Trophoblast cell (in vitro differentiated cells and primary cell): Measurements from ENCODE around the gene ZNF491.

Source experiments
- DNase-seq, 2 donors: peaks; one replicate each; pipeline ENCODE4 v3.0.0-alpha.2; 2016
- H2AFZ ChIP-seq: 2 replicates; pipeline ENCODE4 v1.6.1; 2013; ENCODE audit warnings: low read length, moderate library complexity, mild to moderate bottlenecking; ENCODE audit not compliant: insufficient read depth, poor library complexity
- H2AK5ac ChIP-seq: 2 replicates; pipeline ENCODE4 v1.6.1; 2013; ENCODE audit warnings: mild to moderate bottlenecking, low read length
- H2BK120ac ChIP-seq: 2 replicates; pipeline ENCODE4 v1.6.1; 2013; ENCODE audit warnings: low read length, mild to moderate bottlenecking, moderate library complexity; ENCODE audit not compliant: insufficient read depth, poor library complexity
- H2BK12ac ChIP-seq: 2 replicates; pipeline ENCODE4 v1.6.1; 2013; ENCODE audit warnings: mild to moderate bottlenecking, low read length, moderate library complexity
- H2BK5ac ChIP-seq: 2 replicates; pipeline ENCODE4 v1.6.1; 2013; ENCODE audit warnings: low read length, low read depth, moderate library complexity, mild to moderate bottlenecking; ENCODE audit not compliant: poor library complexity
- H3K14ac ChIP-seq: 2 replicates; pipeline ENCODE4 v1.6.1; 2013; ENCODE audit warnings: mild to moderate bottlenecking, low read length
- H3K18ac ChIP-seq: 2 replicates; pipeline ENCODE4 v1.6.1; 2013; ENCODE audit warnings: mild to moderate bottlenecking, low read length
- H3K23ac ChIP-seq: 2 replicates; pipeline ENCODE4 v1.6.1; 2013; ENCODE audit warnings: low read length
- H3K27ac ChIP-seq: 2 replicates; pipeline ENCODE4 v1.5.1; 2013; ENCODE audit warnings: low read depth, mild to moderate bottlenecking, inconsistent platforms, low read length, moderate library complexity
- H3K27me3 ChIP-seq: 2 replicates; pipeline ENCODE4 v1.6.1; 2013; ENCODE audit warnings: inconsistent platforms, mild to moderate bottlenecking, low read length, moderate library complexity; ENCODE audit not compliant: insufficient read depth
- H3K36me3 ChIP-seq, 2 experiments: 1 replicate in 1 of 2; 2 replicates in 1 of 2; pipeline ENCODE4 v1.6.1; 2013; ENCODE audit warnings: low read length in 2 of 2, mild to moderate bottlenecking in 2 of 2, moderate library complexity in 1 of 2; ENCODE audit not compliant: insufficient read depth in 2 of 2, control insufficient read depth in 1 of 2
- H3K4ac ChIP-seq: 2 replicates; pipeline ENCODE4 v1.6.1; 2013; ENCODE audit warnings: low read depth, mild to moderate bottlenecking, low read length, moderate library complexity
- H3K4me1 ChIP-seq, 2 experiments: 1 replicate in 1 of 2; 2 replicates in 1 of 2; pipeline ENCODE4 v1.6.1; 2013; ENCODE audit warnings: low read length in 2 of 2, mild to moderate bottlenecking in 2 of 2, moderate library complexity in 1 of 2; ENCODE audit not compliant: insufficient read depth in 2 of 2, control insufficient read depth in 1 of 2
- H3K4me2 ChIP-seq: 2 replicates; pipeline ENCODE4 v1.6.1; 2013; ENCODE audit warnings: inconsistent platforms, mild to moderate bottlenecking, low read length, moderate library complexity
- H3K4me3 ChIP-seq: 2 replicates; pipeline ENCODE4 v1.5.1; 2013; ENCODE audit warnings: mild to moderate bottlenecking, low read depth, low read length, inconsistent platforms
- H3K79me1 ChIP-seq: one replicate; pipeline ENCODE4 v1.6.1; 2013; ENCODE audit warnings: low read length
- H3K79me2 ChIP-seq: 2 replicates; pipeline ENCODE4 v1.6.1; 2013; ENCODE audit warnings: low read length, mild to moderate bottlenecking; ENCODE audit not compliant: control insufficient read depth, insufficient read depth, poor library complexity
- H3K9ac ChIP-seq: 2 replicates; pipeline ENCODE4 v1.6.1; 2013; ENCODE audit warnings: mild to moderate bottlenecking, low read length
- H3K9me3 ChIP-seq: 2 replicates; pipeline ENCODE4 v1.6.1; 2013; ENCODE audit warnings: low read depth, mild to moderate bottlenecking, control low read depth, inconsistent platforms, low read length; ENCODE audit not compliant: insufficient read depth
- H4K12ac ChIP-seq: 2 replicates; pipeline ENCODE4 v1.6.1; 2013; ENCODE audit warnings: low read depth, mild to moderate bottlenecking, low read length, moderate library complexity
- H4K8ac ChIP-seq: 2 replicates; pipeline ENCODE4 v1.6.1; 2013; ENCODE audit warnings: low read depth, mild to moderate bottlenecking, low read length, moderate library complexity
- H4K91ac ChIP-seq: one replicate; pipeline ENCODE4 v1.6.1; 2013; ENCODE audit warnings: low read depth, mild to moderate bottlenecking, low read length, moderate library complexity
- WGBS: extraction: QIAGEN DNeasy Blood & Tissue Kit; methylation state at CpG from one replicate; pipeline ENCODE4 v1.1.7; 2013; ENCODE audit warnings: missing lambda C conversion rate; ENCODE audit not compliant: insufficient read length, insufficient coverage; ENCODE audit errors: extremely low coverage; 5-methylcytosine and 5-hydroxymethylcytosine counted together

Gene ZNF491

DNA sequence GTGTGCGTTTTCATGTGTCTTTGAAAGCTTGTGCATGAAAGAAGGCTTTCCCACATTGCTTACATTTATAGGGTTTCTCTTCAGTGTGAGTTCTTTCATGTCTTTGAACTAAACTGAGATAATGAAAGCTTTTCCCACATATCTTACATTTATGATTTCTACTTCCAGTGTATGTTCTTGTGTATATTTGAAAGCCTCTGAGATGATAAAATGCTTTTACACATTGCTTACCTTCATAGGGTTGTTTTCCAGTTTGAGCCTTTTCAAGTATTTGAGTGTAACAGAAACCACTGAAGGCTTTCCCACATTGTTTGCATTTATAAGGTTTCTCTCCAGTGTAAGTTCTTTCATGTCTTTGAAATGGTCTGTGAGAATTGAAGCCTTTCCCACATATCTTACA is 41.4 kb upstream of the ZNF491 start:
- Histone ChIP-seq H2BK5ac (no peak overlapping the region), H3K27ac (no peak overlapping the region), H3K36me3 (no peaks in the 10 kb centered on the region), H3K14ac (no peak overlapping the region), H3K4me2 (no peak overlapping the region), H3K9me3 (peaks cover 2% of the 10 kb centered on the region), H3K18ac (no peak overlapping the region), H3K4me1 (no peaks in the 10 kb centered on the region), H3K79me1 (no peaks in the 10 kb centered on the region), H3K4me3 (no peak overlapping the region), H2BK12ac (no peak overlapping the region), H4K8ac (no peak overlapping the region), H3K4ac (no peak overlapping the region), H2AFZ (no peak overlapping the region), H3K79me2 (no peaks in the 10 kb centered on the region), H3K9ac (no peak overlapping the region), H4K91ac (no peak overlapping the region), H2BK120ac (no peak overlapping the region), H2AK5ac (no peak overlapping the region), H3K23ac (no peak overlapping the region), H3K27me3 (no peaks in the 10 kb centered on the region), H4K12ac (no peak overlapping the region)
- no CpG with 5 or more reads among the region's 1 CpG for WGBS
- DNase-seq, result no peak

DNA sequence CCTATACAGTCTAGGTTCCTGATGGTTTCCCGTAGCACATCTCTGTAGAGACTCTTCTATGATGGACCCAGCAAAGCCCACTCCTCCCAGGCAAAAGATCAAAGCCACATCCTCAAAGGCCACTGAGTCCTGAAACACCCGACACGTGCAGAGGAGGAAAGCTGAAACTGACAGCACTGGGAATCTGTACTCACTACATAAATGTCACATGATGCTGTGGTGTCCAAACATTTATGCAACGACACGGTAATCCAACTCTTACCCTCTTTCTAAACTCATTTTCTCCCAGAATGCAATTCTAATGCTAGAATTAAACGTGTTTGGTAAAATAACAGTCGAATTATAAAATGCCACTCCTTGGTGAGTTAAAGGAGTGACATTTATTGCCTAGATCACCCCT is 38.5 kb upstream of the ZNF491 start:
- Histone ChIP-seq H4K8ac (no peak overlapping the region), H3K14ac (no peak overlapping the region), H2AFZ (no peak overlapping the region), H3K23ac (no peak overlapping the region), H3K9ac (no peak overlapping the region), H3K79me1 (no peaks in the 10 kb centered on the region), H3K27ac (no peak overlapping the region), H3K4me2 (no peak overlapping the region), H3K4ac (no peak overlapping the region), H3K79me2 (no peaks in the 10 kb centered on the region), H3K9me3 (peaks cover 2% of the 10 kb centered on the region), H2AK5ac (no peak overlapping the region), H3K27me3 (no peaks in the 10 kb centered on the region), H3K4me1 (no peaks in the 10 kb centered on the region), H3K4me3 (no peak overlapping the region), H3K18ac (no peak overlapping the region), H2BK120ac (no peak overlapping the region), H2BK12ac (no peak overlapping the region), H4K12ac (no peak overlapping the region), H4K91ac (no peak overlapping the region), H3K36me3 (no peaks in the 10 kb centered on the region), H2BK5ac (no peak overlapping the region)
- WGBS, result no CpG with 5 or more reads among the region's 7 CpGs
- DNase-seq, result no peak

DNA sequence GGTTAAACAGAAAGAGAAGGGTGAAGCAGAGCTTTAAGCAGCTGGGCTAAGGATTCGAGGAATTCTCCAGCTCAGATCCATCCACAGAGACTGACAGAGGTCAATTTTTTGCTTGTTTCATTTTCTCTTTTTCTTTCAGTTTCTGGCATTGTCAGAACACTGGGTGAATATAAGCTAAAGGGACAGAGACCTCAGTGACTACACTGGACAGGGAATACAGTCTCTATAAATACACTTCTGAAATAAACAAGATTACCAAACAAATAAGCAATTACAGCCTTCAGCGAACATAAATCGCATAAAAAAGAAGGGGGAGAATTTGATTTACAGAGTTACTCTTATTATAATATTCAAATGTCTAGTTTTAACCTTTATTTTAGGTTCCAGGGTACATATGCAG is 35.2 kb upstream of the ZNF491 start:
- Histone ChIP-seq H3K14ac (no peak overlapping the region), H4K8ac (no peak overlapping the region), H3K4me1 (peaks cover 2 to 9% of the 10 kb centered on the region in 2 experiments), H3K4me3 (no peak overlapping the region), H2BK12ac (no peak overlapping the region), H3K4me2 (no peak overlapping the region), H3K23ac (no peak overlapping the region), H3K27ac (no peak overlapping the region), H2BK120ac (no peak overlapping the region), H3K9me3 (peaks cover 2% of the 10 kb centered on the region), H3K4ac (no peak overlapping the region), H2BK5ac (no peak overlapping the region), H3K27me3 (no peaks in the 10 kb centered on the region), H4K91ac (no peak overlapping the region), H3K36me3 (no peaks in the 10 kb centered on the region), H4K12ac (no peak overlapping the region), H3K79me1 (peaks cover 4% of the 10 kb centered on the region), H2AK5ac (no peak overlapping the region), H3K79me2 (peaks cover 4% of the 10 kb centered on the region), H3K18ac (no peak overlapping the region), H3K9ac (no peak overlapping the region), H2AFZ (no peak overlapping the region)
- no CpG with 5 or more reads among the region's 3 CpGs for WGBS
- no peak for DNase-seq

DNA sequence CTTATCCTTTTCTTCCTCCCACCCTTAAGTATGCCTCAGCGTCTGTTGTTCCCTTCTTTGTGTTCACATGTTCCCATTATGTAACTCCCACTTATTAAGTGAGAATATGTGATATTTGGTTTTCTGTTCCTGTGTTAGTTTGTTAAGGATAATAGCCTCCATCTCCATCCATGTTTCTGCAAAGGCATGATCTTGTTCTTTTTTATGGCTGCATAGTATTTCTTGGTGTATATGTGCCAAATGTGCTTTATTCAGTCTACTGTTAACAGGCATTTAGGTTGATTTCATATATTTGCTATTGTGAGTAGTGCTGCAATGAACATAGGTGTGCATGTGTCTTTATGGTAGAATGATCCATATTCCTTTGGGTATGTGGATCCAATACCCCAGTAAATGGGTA is 34.7 kb upstream of the ZNF491 start:
- Histone ChIP-seq H2BK5ac (no peak overlapping the region), H3K4ac (no peak overlapping the region), H3K9me3 (peaks cover 2% of the 10 kb centered on the region), H3K23ac (no peak overlapping the region), H2BK12ac (no peak overlapping the region), H3K36me3 (no peaks in the 10 kb centered on the region), H3K9ac (no peak overlapping the region), H3K27ac (no peak overlapping the region), H4K91ac (no peak overlapping the region), H3K4me3 (no peak overlapping the region), H3K79me2 (peaks cover 4% of the 10 kb centered on the region), H3K4me2 (no peak overlapping the region), H2BK120ac (no peak overlapping the region), H3K18ac (no peak overlapping the region), H3K79me1 (peaks cover 4% of the 10 kb centered on the region), H3K4me1 (peaks cover 2 to 9% of the 10 kb centered on the region in 2 experiments), H4K8ac (no peak overlapping the region), H4K12ac (no peak overlapping the region), H2AFZ (no peak overlapping the region), H3K27me3 (no peaks in the 10 kb centered on the region), H3K14ac (no peak overlapping the region), H2AK5ac (no peak overlapping the region)
- WGBS, result no CpG with 5 or more reads among the region's 1 CpG
- no peak for DNase-seq
